ENCODE measurements around the gene CEP152. TPM values are rescaled to one million over a fixed set of nuclear protein-coding genes. Genes with fewer than 3 reads are reported as not detected.

CEP152 gene
- total and polyA plus RNA-seq, 11 donors = 0.61 to 3.2 (median 1.6) TPM

GRCh38 chr15:48721061-48721810, 89.6 kb downstream of the CEP152 start:
- DNase-seq (no peak), ATAC-seq (peak in 3 of 4 donors; percentile 56 to 78 (median 62))
- TF ChIP-seq, protein P1, sequence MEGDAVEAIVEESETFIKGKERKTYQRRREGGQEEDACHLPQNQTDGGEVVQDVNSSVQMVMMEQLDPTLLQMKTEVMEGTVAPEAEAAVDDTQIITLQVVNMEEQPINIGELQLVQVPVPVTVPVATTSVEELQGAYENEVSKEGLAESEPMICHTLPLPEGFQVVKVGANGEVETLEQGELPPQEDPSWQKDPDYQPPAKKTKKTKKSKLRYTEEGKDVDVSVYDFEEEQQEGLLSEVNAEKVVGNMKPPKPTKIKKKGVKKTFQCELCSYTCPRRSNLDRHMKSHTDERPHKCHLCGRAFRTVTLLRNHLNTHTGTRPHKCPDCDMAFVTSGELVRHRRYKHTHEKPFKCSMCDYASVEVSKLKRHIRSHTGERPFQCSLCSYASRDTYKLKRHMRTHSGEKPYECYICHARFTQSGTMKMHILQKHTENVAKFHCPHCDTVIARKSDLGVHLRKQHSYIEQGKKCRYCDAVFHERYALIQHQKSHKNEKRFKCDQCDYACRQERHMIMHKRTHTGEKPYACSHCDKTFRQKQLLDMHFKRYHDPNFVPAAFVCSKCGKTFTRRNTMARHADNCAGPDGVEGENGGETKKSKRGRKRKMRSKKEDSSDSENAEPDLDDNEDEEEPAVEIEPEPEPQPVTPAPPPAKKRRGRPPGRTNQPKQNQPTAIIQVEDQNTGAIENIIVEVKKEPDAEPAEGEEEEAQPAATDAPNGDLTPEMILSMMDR (IDR thresholded peaks at IDR 0.05) = no peak
- no peak for TF ChIP-seq POLR2A (IDR thresholded peaks at IDR 0.05)
- Histone ChIP-seq H3K27ac (peak overlapping the region in 7 of 12 donors; percentile 30 to 51 (median 42)), H3K4me3 (no peak overlapping the region), H3K9me3 (peaks cover 0 to 7% (median 5%) of the 10 kb centered on the region in 12 donors), H3K4me1 (peaks cover 0 to 11% (median 0%) of the 10 kb centered on the region in 12 donors), H3K36me3 (no peaks in the 10 kb centered on the region), H3K27me3 (no peaks in the 10 kb centered on the region)
- 70 to 78% (median 72%) methylated on average over 6 of the region's 6 CpGs for WGBS, 4 donors
- intact Hi-C loops (cut with DNase I) = no loop called here

DNA sequence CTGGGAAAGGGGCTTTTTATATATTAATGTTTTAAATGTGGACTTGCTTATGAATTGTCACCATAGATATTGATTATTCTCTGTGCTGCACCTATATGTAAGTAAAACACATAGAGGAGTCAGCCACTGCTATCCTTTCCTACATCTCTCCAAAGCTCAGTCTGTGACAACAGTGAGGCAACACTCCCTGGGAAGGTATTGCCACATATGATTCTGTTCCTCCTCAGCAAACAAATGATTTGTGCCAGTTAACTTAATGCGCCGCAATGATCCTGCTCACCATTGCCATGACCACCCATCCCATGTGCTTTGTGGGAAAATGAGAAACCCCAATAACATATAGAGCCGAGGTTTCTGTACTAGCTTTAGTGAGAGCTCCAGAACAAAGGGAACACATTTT, 90.2 kb downstream of the CEP152 start:
- H3K4me3 ChIP-seq = no peak overlapping the region
- peaks cover 0 to 13% (median 9%) of the 10 kb centered on the region in 12 donors for H3K9me3 ChIP-seq
- DNase-seq (no peak), ATAC-seq (no peak)
- TF ChIP-seq, protein P1 (IDR thresholded peaks at IDR 0.05) = no peak
- TF ChIP-seq POLR2A (IDR thresholded peaks at IDR 0.05) = no peak
- H3K4me1 ChIP-seq = peaks cover 0 to 11% (median 0%) of the 10 kb centered on the region in 12 donors
- intact Hi-C loops (cut with DNase I) = no loop called here
- H3K36me3 ChIP-seq = no peaks in the 10 kb centered on the region
- H3K27ac ChIP-seq = peak overlapping the region in 2 of 12 donors; percentile 30 to 40
- 90 to 97% (median 95%) methylated on average over 3 of the region's 3 CpGs for WGBS, 4 donors
- no peaks in the 10 kb centered on the region for H3K27me3 ChIP-seq

DNA sequence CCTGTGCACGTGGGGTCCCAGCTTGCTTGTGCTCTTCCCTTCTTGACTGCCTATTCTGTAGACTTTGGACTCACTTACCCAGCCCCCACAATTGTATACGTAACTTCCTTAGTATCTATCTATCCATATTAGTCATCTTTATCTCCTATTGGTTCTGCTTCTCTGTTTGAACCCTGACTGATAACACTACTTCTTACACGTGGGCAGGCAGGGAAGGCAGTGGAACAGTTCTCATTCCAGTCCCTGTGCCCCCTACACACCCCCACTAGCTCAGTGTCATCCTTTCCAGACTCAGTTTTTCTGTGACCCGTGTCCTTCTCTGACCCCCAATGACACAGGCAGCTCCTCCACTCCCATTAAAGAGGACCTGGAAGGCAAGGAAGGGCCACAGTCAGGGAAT, 91.2 kb downstream of the CEP152 start:
- peaks cover 0 to 20% (median 9%) of the 10 kb centered on the region in 12 donors for H3K9me3 ChIP-seq
- WGBS, 4 donors = 64 to 73% (median 69%) methylated on average over 4 of the region's 4 CpGs
- no peak for TF ChIP-seq POLR2A (IDR thresholded peaks at IDR 0.05)
- TF ChIP-seq, protein P1 (IDR thresholded peaks at IDR 0.05) = no peak
- no peak for ATAC-seq
- H3K27ac ChIP-seq = peak overlapping the region in 1 of 12 donors; percentile 12
- no peaks in the 10 kb centered on the region for H3K27me3 ChIP-seq
- no peak for DNase-seq
- H3K36me3 ChIP-seq = no peaks in the 10 kb centered on the region
- H3K4me1 ChIP-seq = peaks cover 0 to 11% (median 0%) of the 10 kb centered on the region in 12 donors
- H3K4me3 ChIP-seq = no peak overlapping the region
- intact Hi-C loops (cut with DNase I) = no loop called here

GRCh38 chr15:48718646-48719045, 92.2 kb downstream of the CEP152 start:
- intact Hi-C loops (cut with DNase I) = no loop called here
- Histone ChIP-seq H3K4me1 (peaks cover 0 to 11% (median 0%) of the 10 kb centered on the region in 12 donors), H3K9me3 (peaks cover 0 to 20% (median 9%) of the 10 kb centered on the region in 12 donors), H3K36me3 (no peaks in the 10 kb centered on the region), H3K27ac (peak overlapping the region in 1 of 12 donors; percentile 12), H3K4me3 (no peak overlapping the region), H3K27me3 (no peaks in the 10 kb centered on the region)
- ATAC-seq (peak; percentile 24 to 81 (median 68)), DNase-seq (peak in 2 of 5 donors; percentile 36 to 38)
- TF ChIP-seq, protein P1 (IDR thresholded peaks at IDR 0.05) = no peak
- no peak for TF ChIP-seq POLR2A (IDR thresholded peaks at IDR 0.05)
- 29 to 51% (median 39%) methylated on average over 2 of the region's 2 CpGs for WGBS, 4 donors

All from heart left ventricle (tissue), 16 donors.